Skeletal muscle satellite cell (primary cell): ENCODE data around the gene DPF3.

Source experiments
- H3K27me3 ChIP-seq: 2 replicates; pipeline ENCODE4 v1.7.0; 2013; ENCODE audit warnings: low read length; ENCODE audit not compliant: control insufficient read depth, insufficient read depth
- H3K36me3 ChIP-seq: 2 replicates; pipeline ENCODE4 v1.7.0; 2013; ENCODE audit warnings: mild to moderate bottlenecking, control low read depth, low read length; ENCODE audit not compliant: insufficient read depth
- H3K4me1 ChIP-seq: 2 replicates; pipeline ENCODE4 v1.7.0; 2013; ENCODE audit warnings: low read length; ENCODE audit not compliant: control insufficient read depth, insufficient read depth
- H3K4me2 ChIP-seq: 2 replicates; pipeline ENCODE4 v1.7.0; 2013; ENCODE audit warnings: mild to moderate bottlenecking, low read length
- H3K4me3 ChIP-seq: 2 replicates; pipeline ENCODE4 v1.7.0; 2013; ENCODE audit warnings: low read length
- H3K9ac ChIP-seq: 2 replicates; pipeline ENCODE4 v1.7.0; 2013; ENCODE audit warnings: mild to moderate bottlenecking, low read depth, low read length, moderate library complexity
- H3K9me3 ChIP-seq: replicated peaks from 2 replicates; pipeline ENCODE4 v1.7.0; 2013; ENCODE audit warnings: mild to moderate bottlenecking, control low read depth, low read length

The DPF3 gene

DNA sequence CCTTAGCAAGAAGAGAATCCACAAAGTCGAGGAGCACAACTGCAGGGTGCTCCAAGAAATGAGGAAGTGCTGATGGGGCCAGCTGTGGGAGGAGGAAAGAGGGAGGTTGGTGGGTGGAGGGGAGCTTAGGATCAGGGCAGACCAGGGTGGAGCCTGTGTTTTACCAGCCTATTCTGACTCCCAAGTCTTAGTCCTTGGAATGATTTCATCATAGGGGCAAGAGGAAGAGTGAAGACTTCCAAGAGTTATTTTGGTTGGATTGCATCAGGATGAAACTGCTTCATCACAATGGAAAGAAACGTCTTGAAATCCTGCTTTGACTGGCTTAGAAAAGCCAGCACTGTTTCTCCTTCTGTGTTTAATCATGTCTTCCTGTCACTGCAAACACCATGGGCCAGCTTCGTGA, 194.0 kb downstream of the DPF3 start:
- Histone ChIP-seq H3K36me3 (no peaks in the 10 kb centered on the region), H3K9ac (peak overlapping the region; percentile 3), H3K4me2 (no peak overlapping the region), H3K4me1 (peaks cover 9% of the 10 kb centered on the region), H3K27me3 (no peaks in the 10 kb centered on the region), H3K9me3 (no peaks in the 10 kb centered on the region), H3K4me3 (no peak overlapping the region)

DNA sequence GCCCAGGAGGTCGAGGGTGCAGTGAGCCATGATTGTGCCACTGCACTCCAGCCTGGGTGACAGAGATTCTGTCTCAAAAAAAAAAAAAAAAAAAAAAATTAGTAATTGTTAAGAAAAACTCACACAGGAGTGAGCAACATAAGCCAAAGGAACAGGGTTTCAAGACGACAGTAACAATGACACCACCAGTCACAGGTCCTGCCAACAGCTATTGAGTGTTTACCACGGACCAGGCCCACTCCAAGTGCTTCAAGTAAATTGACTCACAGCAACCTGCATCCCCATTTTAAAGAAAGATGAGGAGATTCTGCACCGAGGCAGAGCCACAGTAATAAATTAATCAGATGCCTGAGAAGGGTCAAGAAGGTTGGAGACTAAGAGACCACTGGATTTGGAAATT, 194.5 kb downstream of the DPF3 start:
- Histone ChIP-seq H3K27me3 (no peaks in the 10 kb centered on the region), H3K4me1 (peaks cover 9% of the 10 kb centered on the region), H3K4me3 (no peak overlapping the region), H3K4me2 (no peak overlapping the region), H3K9me3 (no peaks in the 10 kb centered on the region), H3K36me3 (no peaks in the 10 kb centered on the region), H3K9ac (no peak overlapping the region)

DNA sequence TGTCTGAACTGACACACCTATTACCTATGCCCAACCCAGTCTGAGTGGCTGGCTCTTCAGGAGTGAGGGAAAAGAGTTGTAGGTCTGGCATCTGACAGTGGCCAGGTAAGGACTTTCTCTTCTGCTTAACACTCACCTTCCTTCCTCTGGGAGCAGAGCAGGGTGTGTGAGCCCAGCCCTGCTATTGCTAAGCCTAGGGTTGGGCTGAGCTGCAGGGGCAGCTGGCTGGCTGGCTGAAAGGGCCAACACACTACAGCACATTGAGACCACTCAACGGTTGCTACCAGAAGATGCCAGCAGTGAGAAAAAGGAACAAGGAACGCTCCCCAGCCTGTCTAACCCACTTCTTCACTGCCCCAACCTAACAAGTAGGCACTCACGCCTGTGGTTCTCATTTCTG, 201.2 kb downstream of the DPF3 start:
- H3K4me3 ChIP-seq, result no peak overlapping the region
- H3K27me3 ChIP-seq, result no peaks in the 10 kb centered on the region
- peaks cover 5% of the 10 kb centered on the region for H3K36me3 ChIP-seq
- no peaks in the 10 kb centered on the region for H3K9me3 ChIP-seq
- H3K4me2 ChIP-seq, result no peak overlapping the region
- no peaks in the 10 kb centered on the region for H3K4me1 ChIP-seq
- H3K9ac ChIP-seq, result no peak overlapping the region

DNA sequence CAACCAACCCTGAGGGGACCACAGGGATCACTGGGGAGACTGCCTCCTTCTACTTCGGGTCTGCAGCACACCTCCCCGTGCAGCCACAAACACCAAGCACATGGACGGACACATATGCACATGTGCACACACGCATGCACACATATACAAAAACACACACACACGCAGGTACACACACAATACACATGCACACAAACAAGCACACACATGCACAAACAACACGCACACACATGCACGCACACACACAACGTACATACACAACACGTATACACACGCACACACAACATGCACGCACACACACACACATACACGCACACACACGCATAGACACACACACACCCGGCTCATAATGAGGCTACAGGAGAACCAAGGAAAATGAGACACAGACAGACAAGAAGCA, 203.6 kb downstream of the DPF3 start:
- Histone ChIP-seq H3K9ac (no peak overlapping the region), H3K27me3 (no peaks in the 10 kb centered on the region), H3K4me1 (no peaks in the 10 kb centered on the region), H3K36me3 (peaks cover 5% of the 10 kb centered on the region), H3K4me3 (no peak overlapping the region), H3K9me3 (no peaks in the 10 kb centered on the region), H3K4me2 (no peak overlapping the region)

DNA sequence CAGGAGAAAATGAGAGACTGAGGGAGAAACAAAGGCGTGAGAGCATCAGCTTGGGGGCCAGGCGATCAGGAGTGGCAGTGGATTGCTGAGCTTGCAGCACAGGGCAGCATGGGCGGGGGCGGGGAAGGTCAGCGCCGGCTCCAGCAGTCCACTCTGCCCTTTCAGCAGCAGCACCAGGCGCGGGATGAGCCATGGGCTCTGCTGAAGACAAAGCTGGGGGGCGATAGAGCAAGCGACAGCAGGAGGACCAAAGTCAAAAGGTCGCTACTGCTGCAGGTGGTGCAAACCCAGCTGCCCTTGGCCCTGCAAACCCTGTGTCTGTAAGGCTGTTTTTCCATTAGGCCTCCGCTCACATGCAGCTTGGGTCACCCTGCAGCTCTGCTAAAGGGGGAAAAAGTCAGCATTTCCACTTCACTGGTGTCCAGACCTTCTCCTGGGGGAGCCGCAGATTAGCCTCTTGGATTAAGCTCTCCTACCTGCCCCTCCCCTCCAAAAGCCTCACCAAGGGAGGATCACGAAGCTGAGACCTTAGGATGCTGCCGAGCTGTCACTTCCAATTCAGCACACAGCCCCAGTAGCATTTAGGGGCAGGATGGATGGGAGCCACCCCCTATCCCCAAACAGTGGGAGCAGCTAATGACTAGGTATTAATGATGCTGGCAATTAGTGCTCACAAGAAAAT, 204.8 kb downstream of the DPF3 start:
- Histone ChIP-seq H3K4me3 (no peak overlapping the region), H3K9ac (no peak overlapping the region), H3K27me3 (no peaks in the 10 kb centered on the region), H3K4me1 (no peaks in the 10 kb centered on the region), H3K4me2 (no peak overlapping the region), H3K9me3 (no peaks in the 10 kb centered on the region), H3K36me3 (peaks cover 5% of the 10 kb centered on the region)

DNA sequence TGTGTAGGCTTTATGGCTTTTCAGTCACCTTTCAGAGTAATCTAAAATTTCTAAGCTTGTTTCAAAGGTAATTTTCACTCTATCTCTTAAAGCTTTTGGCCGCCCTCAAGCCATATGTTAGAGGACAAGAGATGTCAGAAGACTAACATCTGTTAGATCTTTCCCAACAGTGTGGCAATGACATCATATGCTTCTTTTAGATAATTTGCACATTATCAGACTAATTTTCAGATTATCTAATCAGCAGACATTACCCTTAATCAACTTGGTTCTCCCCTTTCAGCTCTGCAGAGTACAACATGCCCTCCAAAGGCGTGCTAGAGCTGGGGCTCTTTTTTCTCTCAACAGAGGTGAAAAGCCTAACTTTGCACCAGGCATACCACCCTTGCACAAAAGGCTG, 207.1 kb downstream of the DPF3 start:
- Histone ChIP-seq H3K27me3 (no peaks in the 10 kb centered on the region), H3K9ac (no peak overlapping the region), H3K9me3 (no peaks in the 10 kb centered on the region), H3K4me3 (no peak overlapping the region), H3K4me2 (no peak overlapping the region), H3K4me1 (no peaks in the 10 kb centered on the region), H3K36me3 (no peaks in the 10 kb centered on the region)

DNA sequence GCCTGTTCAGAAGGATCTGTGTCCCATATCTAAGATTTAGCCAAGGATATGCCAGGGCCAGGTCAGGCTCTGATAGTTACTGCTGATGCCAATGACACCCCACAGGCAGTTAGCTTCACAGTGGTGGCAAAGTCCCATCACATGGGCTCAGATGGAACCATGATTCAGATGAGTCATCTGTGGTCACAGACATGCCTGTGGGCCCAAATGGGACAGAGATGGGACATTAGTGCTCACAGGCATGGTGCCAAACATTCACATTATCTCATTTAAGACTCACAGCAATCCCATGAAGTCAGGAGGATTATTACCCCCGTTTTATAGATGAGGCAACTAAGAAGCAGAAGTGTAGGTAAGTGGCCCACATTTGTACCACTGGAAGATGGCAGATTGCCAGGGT, 207.8 kb downstream of the DPF3 start:
- H3K27me3 ChIP-seq, result no peaks in the 10 kb centered on the region
- H3K4me2 ChIP-seq, result no peak overlapping the region
- H3K36me3 ChIP-seq, result no peaks in the 10 kb centered on the region
- no peak overlapping the region for H3K9ac ChIP-seq
- H3K4me1 ChIP-seq, result no peaks in the 10 kb centered on the region
- H3K9me3 ChIP-seq, result no peaks in the 10 kb centered on the region
- H3K4me3 ChIP-seq, result no peak overlapping the region

DNA sequence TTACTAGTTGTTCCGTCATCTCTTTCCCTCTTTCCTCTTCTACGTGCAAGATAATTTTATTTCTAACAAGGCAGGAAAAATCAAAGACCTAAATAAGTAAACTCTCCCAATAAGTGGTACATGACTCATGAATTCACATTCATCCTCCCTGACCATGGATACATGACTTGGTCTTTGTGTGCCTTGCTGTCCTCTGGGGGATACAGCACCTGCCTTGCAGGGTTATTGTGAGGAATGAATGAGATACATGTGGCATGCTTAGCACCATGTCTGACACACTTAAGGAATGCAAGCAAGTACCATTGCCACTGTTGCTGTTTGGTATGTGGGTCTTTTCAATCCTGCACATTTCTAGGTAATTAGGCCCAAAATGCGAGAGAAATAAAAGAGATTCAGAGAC, 208.4 kb downstream of the DPF3 start:
- Histone ChIP-seq H3K4me3 (no peak overlapping the region), H3K27me3 (no peaks in the 10 kb centered on the region), H3K4me1 (no peaks in the 10 kb centered on the region), H3K9ac (no peak overlapping the region), H3K36me3 (no peaks in the 10 kb centered on the region), H3K4me2 (no peak overlapping the region), H3K9me3 (no peaks in the 10 kb centered on the region)

DNA sequence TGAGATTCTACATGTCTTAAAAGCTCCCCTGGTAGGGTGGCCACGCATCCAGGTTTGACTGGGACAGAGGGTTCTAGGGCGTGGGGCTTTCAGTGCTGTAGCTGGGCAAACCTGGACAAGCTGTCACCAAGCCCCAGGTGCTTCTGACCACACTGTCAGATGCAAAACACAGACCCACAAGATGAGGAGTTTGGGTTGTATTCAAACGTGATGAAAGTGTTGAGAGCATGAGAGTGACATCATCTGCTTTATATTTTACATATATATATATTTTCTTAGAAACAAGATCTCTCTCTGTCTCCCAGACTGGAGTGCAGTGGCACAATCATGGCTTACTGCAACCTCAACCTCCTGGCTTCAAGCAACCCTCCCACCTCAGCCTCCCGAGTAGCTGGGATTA, 210.1 kb downstream of the DPF3 start:
- no peaks in the 10 kb centered on the region for H3K9me3 ChIP-seq
- H3K4me2 ChIP-seq, result no peak overlapping the region
- peaks cover 11% of the 10 kb centered on the region for H3K4me1 ChIP-seq
- no peaks in the 10 kb centered on the region for H3K27me3 ChIP-seq
- H3K36me3 ChIP-seq, result no peaks in the 10 kb centered on the region
- no peak overlapping the region for H3K9ac ChIP-seq
- H3K4me3 ChIP-seq, result no peak overlapping the region

DNA sequence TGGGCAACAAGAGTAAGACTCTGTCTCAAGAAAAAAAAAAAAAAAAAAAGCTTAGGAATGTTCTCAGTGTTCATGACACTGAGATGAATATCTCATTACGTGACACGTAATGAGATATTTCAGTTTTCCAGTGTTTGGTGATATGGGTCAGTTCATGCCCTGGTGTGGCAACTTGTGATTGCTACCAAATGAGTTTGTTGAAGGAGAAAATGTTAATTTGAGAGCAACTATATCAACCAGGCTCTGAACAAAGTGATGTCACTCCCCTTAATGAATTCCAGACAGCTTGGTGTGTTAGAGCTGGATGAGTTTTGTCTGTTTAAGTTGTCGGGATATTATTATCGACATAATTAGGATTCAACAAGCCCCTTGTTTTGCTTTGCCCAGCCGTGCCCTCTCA, 211.7 kb downstream of the DPF3 start:
- H3K27me3 ChIP-seq, result no peaks in the 10 kb centered on the region
- H3K9me3 ChIP-seq, result no peaks in the 10 kb centered on the region
- H3K4me2 ChIP-seq, result no peak overlapping the region
- H3K4me1 ChIP-seq, result peaks cover 27% of the 10 kb centered on the region
- H3K9ac ChIP-seq, result no peak overlapping the region
- peaks cover 3% of the 10 kb centered on the region for H3K36me3 ChIP-seq
- no peak overlapping the region for H3K4me3 ChIP-seq

DNA sequence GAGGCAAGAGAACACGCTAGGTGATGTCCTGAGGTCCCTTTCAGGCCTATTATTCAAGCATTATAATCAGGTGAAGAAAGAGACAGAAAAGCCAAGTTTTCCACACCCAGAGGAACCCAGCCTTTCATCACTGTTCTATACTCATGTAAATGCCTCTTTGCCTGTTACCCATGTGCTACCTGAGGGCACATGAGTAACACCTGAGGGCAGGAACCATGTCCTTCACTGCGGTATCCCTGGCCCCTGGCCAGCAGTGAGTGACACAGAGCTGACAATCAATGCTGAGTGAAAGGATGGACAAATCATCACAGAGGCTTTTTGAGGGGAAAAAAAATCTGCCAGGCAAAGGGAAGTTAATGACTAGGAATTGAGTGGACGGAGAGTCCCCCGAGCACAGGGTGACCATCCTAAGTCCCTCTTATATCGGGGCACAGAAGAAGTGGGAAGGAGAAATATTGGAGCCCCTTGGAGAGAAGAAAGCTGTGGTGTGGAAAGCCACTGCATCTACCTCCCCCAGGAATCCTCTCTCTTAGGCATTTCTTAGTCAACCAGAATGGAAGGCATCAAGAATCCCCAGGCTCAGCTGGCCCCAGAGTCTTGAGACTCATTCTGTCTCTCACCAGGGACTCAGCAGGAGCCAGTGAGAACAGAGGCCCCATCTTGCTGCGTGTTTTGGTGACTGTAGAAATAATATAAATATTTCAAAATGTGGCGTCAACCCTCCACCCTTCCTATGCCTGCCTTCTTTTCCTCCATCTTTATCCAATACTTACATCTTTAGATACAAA, 212.9 kb downstream of the DPF3 start:
- Histone ChIP-seq H3K9me3 (no peaks in the 10 kb centered on the region), H3K4me1 (peaks cover 30% of the 10 kb centered on the region)

More for the DNA sequence above, 212.9 kb downstream of the DPF3 start:
- H3K4me2 ChIP-seq, result no peak overlapping the region
- H3K27me3 ChIP-seq, result no peaks in the 10 kb centered on the region
- H3K36me3 ChIP-seq, result peaks cover 3% of the 10 kb centered on the region
- no peak overlapping the region for H3K4me3 ChIP-seq
- no peak overlapping the region for H3K9ac ChIP-seq
